HepG2 (cell line): ENCODE results near the gene PRDM12. TPM values are rescaled to one million over a fixed set of nuclear protein-coding genes. Genes with fewer than 3 reads are reported as not detected.

Experiments
- ARNT2 ChIP-seq: sonication (generic); formaldehyde crosslinking; IDR thresholded peaks from 2 replicates; pipeline ENCODE4 v1.8.0; 2022; ENCODE audit warnings: mild to moderate bottlenecking, low read depth, missing genetic modification reagents, moderate library complexity
- ATAD3A ChIP-seq: sonication (generic); formaldehyde crosslinking; IDR thresholded peaks from 2 replicates; pipeline ENCODE4 v1.4.0; 2020; ENCODE audit warnings: missing genetic modification reagents
- ATM ChIP-seq: fragments of 450-650 bp; IDR thresholded peaks from 2 replicates; pipeline ENCODE4 v1.7.1; 2017; ENCODE audit warnings: mild to moderate bottlenecking, borderline replicate concordance
- BCL6 ChIP-seq: IDR thresholded peaks from 2 replicates; pipeline ENCODE4 v1.6.1; 2016; ENCODE audit warnings: missing genetic modification reagents, missing compliant biosample characterization
- GATAD2A ChIP-seq: IDR thresholded peaks from 2 replicates; pipeline ENCODE4 v1.6.1; 2016
- GLI4 ChIP-seq: sonication (generic); formaldehyde crosslinking; IDR thresholded peaks from 2 replicates; pipeline ENCODE4 v1.5.1; 2020; ENCODE audit warnings: missing genetic modification reagents, mild to moderate bottlenecking, moderate library complexity, borderline replicate concordance
- HDAC1 ChIP-seq: sonication (generic); formaldehyde crosslinking; IDR thresholded peaks from 2 replicates; pipeline ENCODE4 v1.5.1; 2020; ENCODE audit warnings: mild to moderate bottlenecking, missing genetic modification reagents
- IKZF1 ChIP-seq: fragments of 450-650 bp; IDR thresholded peaks from 2 replicates; pipeline ENCODE4 v1.7.1; 2016
- NBN ChIP-seq: fragments of 450-650 bp; conservative IDR thresholded peaks from 2 replicates; pipeline ENCODE4 v1.6.1; 2017
- RAD21 ChIP-seq: fragments of 450-650 bp; formaldehyde crosslinking; IDR thresholded peaks from 2 replicates; pipeline ENCODE4 v1.5.0; 2020; ENCODE audit warnings: mild to moderate bottlenecking
- SOX5 ChIP-seq: IDR thresholded peaks from 2 replicates; pipeline ENCODE4 v1.6.1; 2016; ENCODE audit warnings: borderline replicate concordance
- THAP7 ChIP-seq: sonication (generic); formaldehyde crosslinking; IDR thresholded peaks from 2 replicates; pipeline ENCODE4 v1.8.1; 2023; ENCODE audit warnings: mild to moderate bottlenecking, missing genetic modification reagents
- XRCC5 ChIP-seq: fragments of 200-400 bp; formaldehyde crosslinking; optimal IDR thresholded peaks from 2 replicates; pipeline ENCODE3; 2017; ENCODE audit warnings: mild to moderate bottlenecking, low read length
- ZBTB33 ChIP-seq: sonication (generic); formaldehyde crosslinking; IDR thresholded peaks from 2 replicates; pipeline ENCODE4 v1.4.0; 2020; ENCODE audit warnings: missing genetic modification reagents
- ZFP36L2 ChIP-seq: sonication (generic); formaldehyde crosslinking; IDR thresholded peaks from 2 replicates; pipeline ENCODE4 v1.4.0; 2020; ENCODE audit warnings: missing genetic modification reagents
- ZNF121 ChIP-seq: sonication (generic); formaldehyde crosslinking; IDR thresholded peaks from 2 replicates; pipeline ENCODE4 v1.5.0; 2020; ENCODE audit warnings: mild to moderate bottlenecking, missing genetic modification reagents
- ZNF468 ChIP-seq: sonication (generic); formaldehyde crosslinking; IDR thresholded peaks from 2 replicates; pipeline ENCODE4 v1.8.0; 2022; ENCODE audit warnings: mild to moderate bottlenecking, moderate library complexity, missing genetic modification reagents
- polyA plus RNA-seq, 8 experiments: library from polyadenylated mRNA; depleted of rRNA in 3 of 8; stranded (reverse) in 7 of 8; unstranded in 1 of 8; fragments of >200 nt; fragmentation: Illumina TruSeq in 4 of 8; extraction: Trizol in 4 of 8; gene quantifications; 2 replicates each; pipeline versions ENCODE4 v1.2.1 to v1.2.3, GENCODE V29; 2011 to 2016; ENCODE audit warnings: low read depth in 4 of 8, missing spikeins in 1 of 8, mixed read lengths in 1 of 8; ENCODE audit not compliant: insufficient read depth in 1 of 8
- total RNA-seq, 5 experiments: library from RNA; depleted of rRNA; stranded (reverse); fragments of >200 nt; fragmentation: Illumina TruSeq; extraction: Trizol; gene quantifications; 2 replicates each; pipeline ENCODE4 v1.2.3, GENCODE V29; 2016; ENCODE audit warnings: low read depth in 1 of 5
- TF ChIP-seq, protein P1 (sequence below): sonication (generic); formaldehyde crosslinking; IDR thresholded peaks from 2 replicates; pipeline ENCODE4 v1.4.0; 2020; ENCODE audit warnings: mild to moderate bottlenecking, missing genetic modification reagents
- TF ChIP-seq, protein P2 (sequence below): sonication (generic); formaldehyde crosslinking; IDR thresholded peaks from 2 replicates; pipeline ENCODE4 v1.5.0; 2020; ENCODE audit warnings: missing genetic modification reagents
- TF ChIP-seq, protein P3 (sequence below): sonication (generic); formaldehyde crosslinking; IDR thresholded peaks from 2 replicates; pipeline ENCODE4 v1.5.0; 2020; ENCODE audit warnings: mild to moderate bottlenecking, missing genetic modification reagents
- TF ChIP-seq, protein P4 (sequence below): sonication (generic); formaldehyde crosslinking; IDR thresholded peaks from 2 replicates; pipeline ENCODE4 v1.4.0; 2020; ENCODE audit warnings: missing genetic modification reagents
- TF ChIP-seq, protein P5 (sequence below), 2 experiments: fragments of 450-650 bp in 1 of 2; sonication (generic) in 1 of 2; formaldehyde crosslinking; IDR thresholded peaks; 2 replicates each; pipeline versions ENCODE4 v1.5.0 to v1.8.0; 2020 to 2022; ENCODE audit warnings: mild to moderate bottlenecking in 1 of 2, missing genetic modification reagents in 1 of 2

The PRDM12 gene
- total and polyA plus RNA-seq, 2 of the 13 experiments (the other 11 are each of a cell fraction or from before 2014, with no cell fraction given) = 0.04 to 0.07 TPM

DNA sequence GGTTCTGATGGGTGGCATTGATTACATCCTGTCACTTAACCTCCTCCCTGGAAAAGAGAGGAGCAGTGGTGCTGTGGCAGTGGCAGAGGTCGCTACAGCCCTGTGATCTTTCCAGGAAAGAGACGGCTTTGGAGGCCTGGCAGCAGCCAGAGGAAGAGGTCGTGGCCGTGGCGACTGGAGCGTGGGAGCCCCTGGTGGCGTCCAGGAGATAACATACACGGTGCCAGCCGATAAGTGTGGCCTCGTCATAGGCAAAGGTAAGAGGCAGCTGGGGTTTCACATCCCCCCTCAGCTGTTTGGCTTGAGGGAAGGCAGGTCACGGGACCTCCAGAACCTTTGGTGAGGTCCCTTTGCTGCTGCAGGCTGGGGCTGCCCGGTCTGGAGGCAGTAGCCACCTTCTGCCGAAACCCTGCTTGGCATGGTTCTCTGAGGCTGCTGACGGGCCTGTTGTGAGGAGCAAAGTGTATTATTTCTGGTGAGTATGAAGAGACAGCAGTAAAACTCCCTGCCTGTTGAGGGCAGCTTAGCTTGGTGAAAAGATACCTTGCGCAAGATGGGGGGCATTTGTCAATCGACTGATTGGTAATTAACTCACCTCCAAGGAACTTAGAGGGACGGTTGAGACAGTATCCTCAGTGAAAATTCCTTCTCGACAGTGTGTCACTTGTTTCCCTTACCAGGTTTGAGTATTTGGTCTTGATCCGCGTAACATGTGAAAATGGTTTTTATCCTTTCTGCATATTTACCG is 38.0 kb upstream of the PRDM12 start (continued):
- TF ChIP-seq, protein P1, sequence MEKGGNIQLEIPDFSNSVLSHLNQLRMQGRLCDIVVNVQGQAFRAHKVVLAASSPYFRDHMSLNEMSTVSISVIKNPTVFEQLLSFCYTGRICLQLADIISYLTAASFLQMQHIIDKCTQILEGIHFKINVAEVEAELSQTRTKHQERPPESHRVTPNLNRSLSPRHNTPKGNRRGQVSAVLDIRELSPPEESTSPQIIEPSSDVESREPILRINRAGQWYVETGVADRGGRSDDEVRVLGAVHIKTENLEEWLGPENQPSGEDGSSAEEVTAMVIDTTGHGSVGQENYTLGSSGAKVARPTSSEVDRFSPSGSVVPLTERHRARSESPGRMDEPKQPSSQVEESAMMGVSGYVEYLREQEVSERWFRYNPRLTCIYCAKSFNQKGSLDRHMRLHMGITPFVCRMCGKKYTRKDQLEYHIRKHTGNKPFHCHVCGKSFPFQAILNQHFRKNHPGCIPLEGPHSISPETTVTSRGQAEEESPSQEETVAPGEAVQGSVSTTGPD (CRISPR knock-in tag) = no peak
- TF ChIP-seq IKZF1 (no peak), ZNF121 (CRISPR knock-in tag) (no peak), THAP7 (CRISPR knock-in tag) (no peak), BCL6 (CRISPR knock-in tag) (no peak), ATAD3A (no peak), GLI4 (CRISPR knock-in tag) (no peak), NBN (no peak), RAD21 (CRISPR knock-in tag) (0 out of 2 replicates have a peak, but pooled peaks have one; percentile 15), ZFP36L2 (CRISPR knock-in tag) (no peak), ATM (no peak), ZNF468 (CRISPR knock-in tag) (no peak), ARNT2 (no peak), SOX5 (CRISPR knock-in tag) (no peak), ZBTB33 (CRISPR knock-in tag) (0 out of 2 replicates have a peak, but pooled peaks have one; percentile 25), XRCC5 (no peak), HDAC1 (CRISPR knock-in tag) (no peak), GATAD2A (CRISPR knock-in tag) (no peak)
- TF ChIP-seq, protein P2, sequence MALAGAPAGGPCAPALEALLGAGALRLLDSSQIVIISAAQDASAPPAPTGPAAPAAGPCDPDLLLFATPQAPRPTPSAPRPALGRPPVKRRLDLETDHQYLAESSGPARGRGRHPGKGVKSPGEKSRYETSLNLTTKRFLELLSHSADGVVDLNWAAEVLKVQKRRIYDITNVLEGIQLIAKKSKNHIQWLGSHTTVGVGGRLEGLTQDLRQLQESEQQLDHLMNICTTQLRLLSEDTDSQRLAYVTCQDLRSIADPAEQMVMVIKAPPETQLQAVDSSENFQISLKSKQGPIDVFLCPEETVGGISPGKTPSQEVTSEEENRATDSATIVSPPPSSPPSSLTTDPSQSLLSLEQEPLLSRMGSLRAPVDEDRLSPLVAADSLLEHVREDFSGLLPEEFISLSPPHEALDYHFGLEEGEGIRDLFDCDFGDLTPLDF (CRISPR knock-in tag) = no peak
- TF ChIP-seq, protein P3, sequence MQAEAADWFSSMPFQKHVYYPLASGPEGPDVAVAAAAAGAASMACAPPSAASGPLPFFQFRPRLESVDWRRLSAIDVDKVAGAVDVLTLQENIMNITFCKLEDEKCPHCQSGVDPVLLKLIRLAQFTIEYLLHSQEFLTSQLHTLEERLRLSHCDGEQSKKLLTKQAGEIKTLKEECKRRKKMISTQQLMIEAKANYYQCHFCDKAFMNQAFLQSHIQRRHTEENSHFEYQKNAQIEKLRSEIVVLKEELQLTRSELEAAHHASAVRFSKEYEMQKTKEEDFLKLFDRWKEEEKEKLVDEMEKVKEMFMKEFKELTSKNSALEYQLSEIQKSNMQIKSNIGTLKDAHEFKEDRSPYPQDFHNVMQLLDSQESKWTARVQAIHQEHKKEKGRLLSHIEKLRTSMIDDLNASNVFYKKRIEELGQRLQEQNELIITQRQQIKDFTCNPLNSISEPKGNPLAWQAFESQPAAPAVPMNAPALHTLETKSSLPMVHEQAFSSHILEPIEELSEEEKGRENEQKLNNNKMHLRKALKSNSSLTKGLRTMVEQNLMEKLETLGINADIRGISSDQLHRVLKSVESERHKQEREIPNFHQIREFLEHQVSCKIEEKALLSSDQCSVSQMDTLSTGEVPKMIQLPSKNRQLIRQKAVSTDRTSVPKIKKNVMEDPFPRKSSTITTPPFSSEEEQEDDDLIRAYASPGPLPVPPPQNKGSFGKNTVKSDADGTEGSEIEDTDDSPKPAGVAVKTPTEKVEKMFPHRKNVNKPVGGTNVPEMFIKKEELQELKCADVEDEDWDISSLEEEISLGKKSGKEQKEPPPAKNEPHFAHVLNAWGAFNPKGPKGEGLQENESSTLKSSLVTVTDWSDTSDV (CRISPR knock-in tag) = no peak
- TF ChIP-seq, protein P4, sequence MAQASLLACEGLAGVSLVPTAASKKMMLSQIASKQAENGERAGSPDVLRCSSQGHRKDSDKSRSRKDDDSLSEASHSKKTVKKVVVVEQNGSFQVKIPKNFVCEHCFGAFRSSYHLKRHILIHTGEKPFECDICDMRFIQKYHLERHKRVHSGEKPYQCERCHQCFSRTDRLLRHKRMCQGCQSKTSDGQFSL (CRISPR knock-in tag) = no peak
- TF ChIP-seq, protein P5, sequence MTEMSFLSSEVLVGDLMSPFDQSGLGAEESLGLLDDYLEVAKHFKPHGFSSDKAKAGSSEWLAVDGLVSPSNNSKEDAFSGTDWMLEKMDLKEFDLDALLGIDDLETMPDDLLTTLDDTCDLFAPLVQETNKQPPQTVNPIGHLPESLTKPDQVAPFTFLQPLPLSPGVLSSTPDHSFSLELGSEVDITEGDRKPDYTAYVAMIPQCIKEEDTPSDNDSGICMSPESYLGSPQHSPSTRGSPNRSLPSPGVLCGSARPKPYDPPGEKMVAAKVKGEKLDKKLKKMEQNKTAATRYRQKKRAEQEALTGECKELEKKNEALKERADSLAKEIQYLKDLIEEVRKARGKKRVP (CRISPR knock-in tag; IDR thresholded peaks at IDR 0.05) = no peak
